GM13977 (cell line): ENCODE measurements around the gene FIGNL2.

Experiments
- DNase-seq: peaks from one replicate; pipeline ENCODE4 v3.0.0; 2012; ENCODE audit warnings: low spot score
- CTCF ChIP-seq: IDR thresholded peaks from 2 replicates; pipeline ENCODE4 v1.5.1; 2012; ENCODE audit warnings: mild to moderate bottlenecking, control low read depth; ENCODE audit not compliant: insufficient read depth; ENCODE audit errors: extremely low read depth, missing control alignments
- in situ Hi-C: fragments of 300-500 bp; cut with MboI; formaldehyde crosslinking; loops from one replicate; pipeline ENCODE4 v1.12.0; 2022; ENCODE audit warnings: low sequenced_read_pairs, low pct_unique_long_range_greater_than_20kb, mixed read lengths, inconsistent platforms; ENCODE audit not compliant: unreplicated experiment

FIGNL2 gene

GRCh38 chr12:51838036-51838435, 10.5 kb downstream of the FIGNL2 start:
- no peak for TF ChIP-seq CTCF
- no peak for DNase-seq
- in situ Hi-C loops, result no loop called here

- in situ Hi-C loops, result no loop called here
- no peak for TF ChIP-seq CTCF
These were observed 11.2 kb downstream of the FIGNL2 start for GRCh38 chr12:51837286-51837685.

GRCh38 chr12:51836827-51837173, 11.7 kb downstream of the FIGNL2 start:
- no peak for TF ChIP-seq CTCF
- DNase-seq, result no peak
- in situ Hi-C loops, result no loop called here

More at GRCh38 chr12:51837286-51837685, 11.2 kb downstream of the FIGNL2 start:
- DNase-seq, result no peak

- TF ChIP-seq CTCF, result no peak
- in situ Hi-C loops, result no loop called here
- DNase-seq, result no peak
These were observed 12.3 kb downstream of the FIGNL2 start for GRCh38 chr12:51836041-51836826.

- no peak for DNase-seq
- TF ChIP-seq CTCF, result no peak
- in situ Hi-C loops, result no loop called here
These were observed 14.1 kb downstream of the FIGNL2 start for GRCh38 chr12:51834411-51834810.

- in situ Hi-C loops, result no loop called here
- TF ChIP-seq CTCF, result no peak
- no peak for DNase-seq
These were observed 14.9 kb downstream of the FIGNL2 start for GRCh38 chr12:51833448-51834227.
